ENCODE results near the gene MACROD2. TPM values are rescaled to one million over a fixed set of nuclear protein-coding genes. Genes with fewer than 3 reads are reported as not detected.

Gene MACROD2
- polyA plus RNA-seq, 1 donor (not counting 4 experiments of a cell fraction or from before 2014, with no cell fraction given): 0.71 TPM

DNA sequence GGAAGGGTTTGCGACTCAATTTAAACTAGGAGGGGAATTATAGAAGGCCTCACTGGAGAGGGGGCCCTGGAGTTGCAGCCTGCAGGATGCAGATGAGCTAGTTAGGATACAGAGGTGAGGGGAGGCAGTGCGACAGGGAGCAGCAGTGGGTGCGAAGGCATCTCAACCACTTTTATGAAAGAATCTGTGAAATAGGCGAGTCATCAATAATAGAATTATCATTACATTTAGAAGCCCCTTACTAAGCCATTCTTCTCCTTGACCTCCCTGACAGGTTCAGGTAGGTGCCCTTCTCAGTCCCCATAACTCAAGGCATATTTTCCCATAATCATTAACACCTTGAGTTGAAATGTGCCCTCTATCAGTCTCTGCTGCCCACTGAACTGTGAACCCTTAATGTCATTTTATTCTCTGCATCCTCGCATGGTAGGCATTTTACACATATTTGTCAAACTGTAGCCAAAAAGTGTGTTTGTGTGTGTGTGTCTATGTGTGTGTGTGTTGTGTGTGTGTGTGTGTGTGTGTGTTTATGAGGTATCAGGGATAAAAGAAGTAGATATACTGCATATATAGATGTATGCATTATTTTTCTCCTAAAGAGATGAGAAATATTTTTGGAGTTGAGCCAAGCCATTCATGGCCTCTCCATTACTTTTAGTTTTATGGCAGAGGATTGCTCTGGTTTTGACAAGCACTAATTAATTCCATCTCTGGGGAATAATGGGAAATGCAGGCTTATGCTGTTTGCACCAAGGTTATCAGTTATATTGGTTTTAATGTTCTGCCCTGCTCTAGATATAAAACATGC lies 1679.1 kb downstream of the MACROD2 start:
- Histone ChIP-seq H3K79me2 (ENCODE audit: control insufficient read depth, insufficient read depth, low read length) (no peaks in the 10 kb centered on the region), H3K4me3 (ENCODE audit: control insufficient read depth in 2 of 3, extremely low read depth in 1 of 3, insufficient read depth in 2 of 3, low read depth in 1 of 3, low read length in 3 of 3) (no peak overlapping the region), H3K27me3 (ENCODE audit: control insufficient read depth, extremely low read depth, insufficient read depth, low read length) (no peaks in the 10 kb centered on the region), H3K9me3 (ENCODE audit: control insufficient read depth, low read depth, low read length) (no peaks in the 10 kb centered on the region), H3K9me1 (ENCODE audit: control insufficient read depth, extremely low read depth, insufficient read depth, low read length) (no peaks in the 10 kb centered on the region), H3K36me3 (ENCODE audit: control insufficient read depth in 2 of 2, extremely low read depth in 1 of 2, insufficient read depth in 2 of 2, low read length in 2 of 2) (no peaks in the 10 kb centered on the region), H3K4me1 (ENCODE audit: control insufficient read depth, extremely low read depth, insufficient read depth, low read length) (peaks cover 6% of the 10 kb centered on the region), H3K9ac (ENCODE audit: control insufficient read depth, extremely low read depth, insufficient read depth, low read length) (no peak overlapping the region), H4K20me1 (ENCODE audit: control insufficient read depth, extremely low read depth, insufficient read depth, low read length) (no peaks in the 10 kb centered on the region), H3K27ac (ENCODE audit: control insufficient read depth, insufficient read depth, low read length) (no peak overlapping the region), H2AFZ (ENCODE audit: control insufficient read depth, low read length) (no peak overlapping the region), H3K4me2 (ENCODE audit: control insufficient read depth, extremely low read depth, insufficient read depth, low read depth, low read length) (no peak overlapping the region)
- no peak for TF ChIP-seq EZH2 (IDR thresholded peaks at IDR 0.05; ENCODE audit: low read length)
- TF ChIP-seq, protein P1, sequence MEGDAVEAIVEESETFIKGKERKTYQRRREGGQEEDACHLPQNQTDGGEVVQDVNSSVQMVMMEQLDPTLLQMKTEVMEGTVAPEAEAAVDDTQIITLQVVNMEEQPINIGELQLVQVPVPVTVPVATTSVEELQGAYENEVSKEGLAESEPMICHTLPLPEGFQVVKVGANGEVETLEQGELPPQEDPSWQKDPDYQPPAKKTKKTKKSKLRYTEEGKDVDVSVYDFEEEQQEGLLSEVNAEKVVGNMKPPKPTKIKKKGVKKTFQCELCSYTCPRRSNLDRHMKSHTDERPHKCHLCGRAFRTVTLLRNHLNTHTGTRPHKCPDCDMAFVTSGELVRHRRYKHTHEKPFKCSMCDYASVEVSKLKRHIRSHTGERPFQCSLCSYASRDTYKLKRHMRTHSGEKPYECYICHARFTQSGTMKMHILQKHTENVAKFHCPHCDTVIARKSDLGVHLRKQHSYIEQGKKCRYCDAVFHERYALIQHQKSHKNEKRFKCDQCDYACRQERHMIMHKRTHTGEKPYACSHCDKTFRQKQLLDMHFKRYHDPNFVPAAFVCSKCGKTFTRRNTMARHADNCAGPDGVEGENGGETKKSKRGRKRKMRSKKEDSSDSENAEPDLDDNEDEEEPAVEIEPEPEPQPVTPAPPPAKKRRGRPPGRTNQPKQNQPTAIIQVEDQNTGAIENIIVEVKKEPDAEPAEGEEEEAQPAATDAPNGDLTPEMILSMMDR (optimal IDR thresholded peaks at IDR 0.05 in 1 of 3, IDR thresholded peaks at IDR 0.05 in 1 of 3, conservative IDR thresholded peaks at IDR 0.05 in 1 of 3; ENCODE audit: extremely low read depth in 1 of 3, insufficient read depth in 2 of 3, low read length in 3 of 3): no peak
- DNase-seq (ENCODE audit: low read depth, low spot score): no peak
- FAIRE-seq: no peak
- dilution Hi-C loops (cut with MboI; ENCODE audit: extremely low pct_ligation_motif_present, low sequenced_read_pairs): no loop called here

DNA sequence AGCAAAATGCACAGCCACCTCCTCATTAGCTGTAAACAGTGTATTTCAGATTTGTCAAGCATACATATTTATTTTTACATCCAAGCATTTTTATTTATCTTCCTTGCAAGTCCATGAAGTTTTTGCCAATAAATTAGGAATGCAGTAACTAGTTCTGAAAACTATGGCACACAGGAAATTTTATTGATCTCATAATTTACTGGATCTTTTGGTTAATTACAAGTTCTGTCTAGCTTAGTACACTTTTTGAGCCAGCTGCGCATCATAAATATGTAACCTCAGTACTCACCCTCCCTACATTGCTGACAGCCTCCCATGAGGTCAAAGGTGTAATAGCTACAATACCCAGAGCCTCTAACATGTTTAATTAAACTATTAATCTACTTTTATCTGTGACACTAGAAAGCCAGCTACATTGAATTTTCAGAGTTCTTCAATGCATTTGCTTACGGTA lies 1679.8 kb downstream of the MACROD2 start:
- peaks cover 6% of the 10 kb centered on the region for H3K4me1 ChIP-seq (ENCODE audit: control insufficient read depth, extremely low read depth, insufficient read depth, low read length)
- no peaks in the 10 kb centered on the region for H4K20me1 ChIP-seq (ENCODE audit: control insufficient read depth, extremely low read depth, insufficient read depth, low read length)
- H3K9me1 ChIP-seq (ENCODE audit: control insufficient read depth, extremely low read depth, insufficient read depth, low read length): no peaks in the 10 kb centered on the region
- no peaks in the 10 kb centered on the region for H3K27me3 ChIP-seq (ENCODE audit: control insufficient read depth, extremely low read depth, insufficient read depth, low read length)
- dilution Hi-C loops (cut with MboI; ENCODE audit: extremely low pct_ligation_motif_present, low sequenced_read_pairs): no loop called here
- H3K36me3 ChIP-seq (ENCODE audit: control insufficient read depth in 2 of 2, extremely low read depth in 1 of 2, insufficient read depth in 2 of 2, low read length in 2 of 2): no peaks in the 10 kb centered on the region
- DNase-seq (ENCODE audit: low read depth, low spot score): no peak
- FAIRE-seq: no peak
- no peak overlapping the region for H3K4me2 ChIP-seq (ENCODE audit: control insufficient read depth, extremely low read depth, insufficient read depth, low read depth, low read length)
- no peaks in the 10 kb centered on the region for H3K9me3 ChIP-seq (ENCODE audit: control insufficient read depth, low read depth, low read length)
- no peaks in the 10 kb centered on the region for H3K79me2 ChIP-seq (ENCODE audit: control insufficient read depth, insufficient read depth, low read length)
- H3K9ac ChIP-seq (ENCODE audit: control insufficient read depth, extremely low read depth, insufficient read depth, low read length): no peak overlapping the region
- no peak overlapping the region for H3K4me3 ChIP-seq (ENCODE audit: control insufficient read depth in 2 of 3, extremely low read depth in 1 of 3, insufficient read depth in 2 of 3, low read depth in 1 of 3, low read length in 3 of 3)
- H3K27ac ChIP-seq (ENCODE audit: control insufficient read depth, insufficient read depth, low read length): no peak overlapping the region
- TF ChIP-seq, protein P1 (optimal IDR thresholded peaks at IDR 0.05 in 1 of 3, IDR thresholded peaks at IDR 0.05 in 1 of 3, conservative IDR thresholded peaks at IDR 0.05 in 1 of 3; ENCODE audit: extremely low read depth in 1 of 3, insufficient read depth in 2 of 3, low read length in 3 of 3): no peak
- no peak for TF ChIP-seq EZH2 (IDR thresholded peaks at IDR 0.05; ENCODE audit: low read length)
- H2AFZ ChIP-seq (ENCODE audit: control insufficient read depth, low read length): no peak overlapping the region
